Motor neuron (in vitro differentiated cells): ENCODE data around the gene LRMDA. TPM values are rescaled to one million over a fixed set of nuclear protein-coding genes. Genes with fewer than 3 reads are reported as not detected.
A peak's percentile ranks its signal among the peaks of the same experiment; 100 is the strongest.

Experiments
- ATAC-seq, 8 experiments: fragments of 200-7000 bp; cut with Tn5 transposase; replicated peaks in 6 of 8; 2 replicates each; pipeline ENCODE4 v1.8.0; 2021; ENCODE audit warnings: mild to moderate bottlenecking in 8 of 8, moderate library complexity in 8 of 8
- H3K27ac ChIP-seq, 2 donors: fragments of 250-450 bp; sonication (Bioruptor Pico); 2 replicates each; pipeline ENCODE4 v1.9.0; 2021; ENCODE audit warnings: antibody characterized with exemption in 2 of 2, mild to moderate bottlenecking in 2 of 2, moderate library complexity in 1 of 2
- H3K4me1 ChIP-seq, 2 donors: fragments of 250-450 bp; sonication (Bioruptor Pico); replicated peaks in 1 of 2; 2 replicates each; pipeline ENCODE4 v1.6.1; 2021; ENCODE audit warnings: antibody characterized with exemption in 2 of 2, mild to moderate bottlenecking in 2 of 2, moderate library complexity in 1 of 2
- H3K4me3 ChIP-seq, 5 donors: fragments of 250-450 bp; sonication (Bioruptor Pico); 2 replicates each; pipeline ENCODE4 v1.9.0; 2021; ENCODE audit warnings: antibody characterized with exemption in 5 of 5, mild to moderate bottlenecking in 5 of 5, moderate library complexity in 4 of 5
- WGBS, 10 experiments: fragments of 450-650 bp; shearing (Covaris generic); methylation state at CpG; one replicate each; pipeline ENCODE4 v1.0.0; 2022; 5-methylcytosine and 5-hydroxymethylcytosine counted together
- in situ Hi-C, 9 experiments: fragments of 400-800 bp; cut with MboI; loops; one replicate each; pipeline ENCODE4 v1.15.0; 2021; ENCODE audit warnings: low sequenced_read_pairs in 9 of 9, low pct_unique_long_range_greater_than_20kb in 2 of 9; ENCODE audit not compliant: unreplicated experiment in 9 of 9
- total RNA-seq, 8 experiments: library from RNA; unstranded; fragments of 300-600 nt; gene quantifications; 2 replicates each; pipeline versions ENCODE4 v1.2.3 to v1.2.4, GENCODE V29; 2022

Gene LRMDA
- total RNA-seq, 8 experiments from 2014 or later = 0.85 to 5.4 (median 2.2) TPM; not detected in 1

- no peak overlapping the region for H3K4me3 ChIP-seq
- peak in 2 of 8 experiments; percentile 35 to 46 for ATAC-seq
- H3K27ac ChIP-seq = no peak overlapping the region
- peaks cover 6 to 7% of the 10 kb centered on the region in 2 donors for H3K4me1 ChIP-seq
- 30 to 100% (median 86%) methylated on average over 1 of the region's 1 CpG; no CpG with 5 or more reads in 5 of the 10 experiments for WGBS, 10 experiments
- in situ Hi-C loops = no loop called here
These were observed 116.9 kb downstream of the LRMDA start for GRCh38 chr10:75548356-75548755.

- H3K4me1 ChIP-seq = peaks cover 0 to under 1% of the 10 kb centered on the region in 2 donors
- ATAC-seq = no peak
- no peak overlapping the region for H3K27ac ChIP-seq
- in situ Hi-C loops = no loop called here
- no peak overlapping the region for H3K4me3 ChIP-seq
These were observed 118.8 kb downstream of the LRMDA start for GRCh38 chr10:75550191-75550590.

GRCh38 chr10:75552171-75552570, 120.7 kb downstream of the LRMDA start:
- in situ Hi-C loops = no loop called here

GRCh38 chr10:75553550-75553949, 122.1 kb downstream of the LRMDA start:
- in situ Hi-C loops = no loop called here
- H3K27ac ChIP-seq = no peak overlapping the region
- no peak overlapping the region for H3K4me3 ChIP-seq
- peaks cover 0 to 10% of the 10 kb centered on the region in 2 donors for H3K4me1 ChIP-seq
- 80 to 100% (median 100%) methylated on average over 1 of the region's 1 CpG; no CpG with 5 or more reads in 4 of the 10 experiments for whole genome bisulfite sequencing, 10 experiments
- ATAC-seq = no peak

More at GRCh38 chr10:75552171-75552570, 120.7 kb downstream of the LRMDA start:
- 86 to 100% (median 100%) methylated on average over 1 of the region's 1 CpG; no CpG with 5 or more reads in 3 of the 10 experiments for WGBS, 10 experiments
- no peak overlapping the region for H3K4me3 ChIP-seq
- ATAC-seq = no peak
- H3K4me1 ChIP-seq = peaks cover 0 to 10% of the 10 kb centered on the region in 2 donors
- H3K27ac ChIP-seq = no peak overlapping the region

- Histone ChIP-seq H3K4me1 (peaks cover 0 to 10% of the 10 kb centered on the region in 2 donors), H3K27ac (no peak overlapping the region), H3K4me3 (no peak overlapping the region)
- no peak for ATAC-seq
- in situ Hi-C loops = no loop called here
These were observed 123.9 kb downstream of the LRMDA start for GRCh38 chr10:75555323-75555722.

- Histone ChIP-seq H3K27ac (no peak overlapping the region), H3K4me3 (no peak overlapping the region), H3K4me1 (peaks cover 0 to 10% of the 10 kb centered on the region in 2 donors)
- 31 to 100% (median 66%) methylated on average over 1 to 2 of the region's 2 CpGs; no CpG with 5 or more reads in 4 of the 10 experiments for WGBS, 10 experiments
- in situ Hi-C loops = no loop called here
- ATAC-seq = no peak
These were observed 124.9 kb downstream of the LRMDA start for GRCh38 chr10:75556320-75556719.

GRCh38 chr10:75565286-75566251, 134.1 kb downstream of the LRMDA start:
- in situ Hi-C loops = no loop called here
- WGBS, 10 experiments = 21 to 100% (median 73%) methylated on average over 1 to 5 of the region's 5 CpGs; no CpG with 5 or more reads in 1 of the 10 experiments
- Histone ChIP-seq H3K4me3 (no peak overlapping the region), H3K4me1 (peaks cover 8% of the 10 kb centered on the region in 2 donors), H3K27ac (no peak overlapping the region)
- ATAC-seq = no peak

- Histone ChIP-seq H3K4me1 (peaks cover 8% of the 10 kb centered on the region in 2 donors), H3K27ac (no peak overlapping the region), H3K4me3 (no peak overlapping the region)
- in situ Hi-C loops = no loop called here
- ATAC-seq = peak in 5 of 8 experiments; percentile 70 to 98 (median 98)
- 20 to 60% (median 50%) methylated on average over 1 of the region's 1 CpG; no CpG with 5 or more reads in 6 of the 10 experiments for WGBS, 10 experiments
These were observed 137.2 kb downstream of the LRMDA start for GRCh38 chr10:75568450-75569130.

GRCh38 chr10:75569506-75569905, 138.1 kb downstream of the LRMDA start:
- Histone ChIP-seq H3K4me3 (no peak overlapping the region), H3K4me1 (peaks cover 8% of the 10 kb centered on the region in 2 donors), H3K27ac (no peak overlapping the region)
- 0 to 100% (median 20%) methylated on average over 1 of the region's 1 CpG; no CpG with 5 or more reads in 3 of the 10 experiments for WGBS, 10 experiments
- in situ Hi-C loops = no loop called here
- no peak for ATAC-seq

- in situ Hi-C loops = no loop called here
- no peak for ATAC-seq
- Histone ChIP-seq H3K4me1 (peaks cover 8% of the 10 kb centered on the region in 2 donors), H3K27ac (no peak overlapping the region), H3K4me3 (no peak overlapping the region)
- 7 to 100% (median 82%) methylated on average over 1 to 2 of the region's 2 CpGs for WGBS, 10 experiments
These were observed 141.1 kb downstream of the LRMDA start for GRCh38 chr10:75572478-75572877.

- no peak overlapping the region for H3K27ac ChIP-seq
- in situ Hi-C loops = no loop called here
- 0 to 100% (median 20%) methylated on average over 1 of the region's 4 CpGs; no CpG with 5 or more reads in 7 of the 10 experiments for WGBS, 10 experiments
These were observed 144.5 kb downstream of the LRMDA start for GRCh38 chr10:75575940-75576339.

GRCh38 chr10:75582102-75582501, 150.7 kb downstream of the LRMDA start:
- in situ Hi-C loops = no loop called here
- ATAC-seq = no peak
- WGBS, 10 experiments = no CpG with 5 or more reads among the region's 1 CpG
- Histone ChIP-seq H3K4me1 (no peaks in the 10 kb centered on the region), H3K27ac (no peak overlapping the region), H3K4me3 (no peak overlapping the region)

More at GRCh38 chr10:75575940-75576339, 144.5 kb downstream of the LRMDA start:
- ATAC-seq = no peak
- no peak overlapping the region for H3K4me3 ChIP-seq
- no peaks in the 10 kb centered on the region for H3K4me1 ChIP-seq

GRCh38 chr10:75585294-75585693, 153.9 kb downstream of the LRMDA start:
- H3K4me1 ChIP-seq = no peaks in the 10 kb centered on the region
- no peak overlapping the region for H3K4me3 ChIP-seq
- in situ Hi-C loops = no loop called here
- H3K27ac ChIP-seq = no peak overlapping the region
- WGBS, 10 experiments = 0 to 100% (median 86%) methylated on average over 1 of the region's 1 CpG; no CpG with 5 or more reads in 2 of the 10 experiments
- ATAC-seq = no peak
